ENCODE measurements around the gene NHEJ1.

The NHEJ1 gene

DNA sequence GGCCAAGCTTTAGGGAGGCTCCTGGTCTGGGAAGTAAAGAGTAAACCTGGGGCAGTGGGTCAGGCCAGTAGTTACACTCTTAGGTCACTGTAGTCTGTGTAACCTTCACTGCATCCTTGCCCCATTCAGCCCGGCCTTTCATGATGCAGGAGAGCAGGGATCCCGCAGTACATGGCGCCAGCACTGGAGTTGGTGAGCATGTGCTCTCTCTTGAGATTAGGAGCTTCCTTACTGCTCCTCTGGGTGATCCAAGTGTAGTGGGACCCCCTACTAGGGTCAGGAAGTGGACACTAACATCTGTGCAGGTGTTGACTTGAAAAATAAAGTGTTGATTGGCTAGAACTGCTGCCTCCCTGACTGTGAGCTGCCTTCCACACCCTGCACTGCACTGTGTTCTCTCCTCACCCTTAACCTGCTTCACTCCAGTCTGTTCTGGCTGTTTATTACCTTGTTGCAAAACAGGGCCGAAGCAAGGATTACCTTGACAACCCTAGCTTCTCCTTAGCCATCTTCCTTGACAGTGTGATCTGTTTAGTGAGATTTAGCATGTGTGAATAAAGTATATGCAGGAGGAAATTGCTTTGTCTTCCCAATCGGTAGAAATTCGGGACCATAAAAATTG lies 22.6 kb upstream of the NHEJ1 start:
- Mint-ChIP-seq H3K4me1 (peaks cover 14% of the 10 kb centered on the region), H3K9me3 (no peaks in the 10 kb centered on the region), H3K27me3 (ENCODE audit: low read depth) (peaks cover 3% of the 10 kb centered on the region), H3K36me3 (ENCODE audit: low read depth) (peaks cover 45% of the 10 kb centered on the region), H3K27ac (peak overlapping the region in 1 of 3 experiments; percentile 56), H3K4me3 (peak overlapping the region in 2 of 3 experiments; percentile 45 to 66)
- TF ChIP-seq, protein P1, sequence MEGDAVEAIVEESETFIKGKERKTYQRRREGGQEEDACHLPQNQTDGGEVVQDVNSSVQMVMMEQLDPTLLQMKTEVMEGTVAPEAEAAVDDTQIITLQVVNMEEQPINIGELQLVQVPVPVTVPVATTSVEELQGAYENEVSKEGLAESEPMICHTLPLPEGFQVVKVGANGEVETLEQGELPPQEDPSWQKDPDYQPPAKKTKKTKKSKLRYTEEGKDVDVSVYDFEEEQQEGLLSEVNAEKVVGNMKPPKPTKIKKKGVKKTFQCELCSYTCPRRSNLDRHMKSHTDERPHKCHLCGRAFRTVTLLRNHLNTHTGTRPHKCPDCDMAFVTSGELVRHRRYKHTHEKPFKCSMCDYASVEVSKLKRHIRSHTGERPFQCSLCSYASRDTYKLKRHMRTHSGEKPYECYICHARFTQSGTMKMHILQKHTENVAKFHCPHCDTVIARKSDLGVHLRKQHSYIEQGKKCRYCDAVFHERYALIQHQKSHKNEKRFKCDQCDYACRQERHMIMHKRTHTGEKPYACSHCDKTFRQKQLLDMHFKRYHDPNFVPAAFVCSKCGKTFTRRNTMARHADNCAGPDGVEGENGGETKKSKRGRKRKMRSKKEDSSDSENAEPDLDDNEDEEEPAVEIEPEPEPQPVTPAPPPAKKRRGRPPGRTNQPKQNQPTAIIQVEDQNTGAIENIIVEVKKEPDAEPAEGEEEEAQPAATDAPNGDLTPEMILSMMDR (IDR thresholded peaks at IDR 0.05; ENCODE audit: unreplicated experiment in 3 of 3): no peak

DNA sequence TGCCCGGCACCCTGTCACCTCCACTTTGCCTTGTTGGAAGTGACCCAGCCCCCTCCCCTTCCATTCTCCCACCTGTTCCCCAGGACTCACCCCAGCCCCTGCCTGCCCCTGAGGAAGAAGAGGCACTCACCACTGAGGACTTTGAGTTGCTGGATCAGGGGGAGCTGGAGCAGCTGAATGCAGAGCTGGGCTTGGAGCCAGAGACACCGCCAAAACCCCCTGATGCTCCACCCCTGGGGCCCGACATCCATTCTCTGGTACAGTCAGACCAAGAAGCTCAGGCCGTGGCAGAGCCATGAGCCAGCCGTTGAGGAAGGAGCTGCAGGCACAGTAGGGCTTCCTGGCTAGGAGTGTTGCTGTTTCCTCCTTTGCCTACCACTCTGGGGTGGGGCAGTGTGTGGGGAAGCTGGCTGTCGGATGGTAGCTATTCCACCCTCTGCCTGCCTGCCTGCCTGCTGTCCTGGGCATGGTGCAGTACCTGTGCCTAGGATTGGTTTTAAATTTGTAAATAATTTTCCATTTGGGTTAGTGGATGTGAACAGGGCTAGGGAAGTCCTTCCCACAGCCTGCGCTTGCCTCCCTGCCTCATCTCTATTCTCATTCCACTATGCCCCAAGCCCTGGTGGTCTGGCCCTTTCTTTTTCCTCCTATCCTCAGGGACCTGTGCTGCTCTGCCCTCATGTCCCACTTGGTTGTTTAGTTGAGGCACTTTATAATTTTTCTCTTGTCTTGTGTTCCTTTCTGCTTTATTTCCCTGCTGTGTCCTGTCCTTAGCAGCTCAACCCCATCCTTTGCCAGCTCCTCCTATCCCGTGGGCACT lies 21.9 kb upstream of the NHEJ1 start:
- Mint-ChIP-seq H3K4me1 (peaks cover 17% of the 10 kb centered on the region), H3K4me3 (peak overlapping the region in 2 of 3 experiments; percentile 45 to 46), H3K27me3 (ENCODE audit: low read depth) (peaks cover 3% of the 10 kb centered on the region), H3K9me3 (no peaks in the 10 kb centered on the region), H3K27ac (peak overlapping the region in 1 of 3 experiments; percentile 56), H3K36me3 (ENCODE audit: low read depth) (peaks cover 45% of the 10 kb centered on the region)
- TF ChIP-seq, protein P1 (IDR thresholded peaks at IDR 0.05; ENCODE audit: unreplicated experiment in 3 of 3): no peak

DNA sequence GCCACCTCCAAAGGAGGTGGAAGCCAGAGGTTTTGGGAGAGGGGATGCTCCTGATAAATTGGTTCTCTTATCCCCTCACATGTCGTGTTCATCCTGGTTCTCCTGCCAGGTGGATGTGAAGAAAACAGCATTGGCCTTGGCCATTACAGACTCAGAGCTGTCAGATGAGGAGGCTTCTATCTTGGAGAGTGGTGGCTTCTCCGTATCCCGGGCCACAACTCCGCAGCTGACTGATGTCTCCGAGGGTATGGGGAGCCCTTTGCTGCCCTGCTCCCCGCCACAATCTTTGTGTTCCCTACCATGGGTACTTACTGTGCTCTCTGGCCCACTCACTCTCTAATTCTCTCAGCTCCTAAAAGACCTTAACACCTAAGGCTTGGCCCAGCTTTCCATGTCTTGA lies 20.9 kb upstream of the NHEJ1 start:
- TF ChIP-seq, protein P1 (IDR thresholded peaks at IDR 0.05; ENCODE audit: unreplicated experiment in 3 of 3): no peak
- peaks cover 3% of the 10 kb centered on the region for H3K27me3 Mint-ChIP-seq (ENCODE audit: low read depth)
- H3K36me3 Mint-ChIP-seq (ENCODE audit: low read depth): peaks cover 45% of the 10 kb centered on the region
- H3K4me3 Mint-ChIP-seq: peak overlapping the region; percentile 55 to 74 (median 61)
- peaks cover 21% of the 10 kb centered on the region for H3K4me1 Mint-ChIP-seq
- H3K9me3 Mint-ChIP-seq: no peaks in the 10 kb centered on the region
- H3K27ac Mint-ChIP-seq: no peak overlapping the region

DNA sequence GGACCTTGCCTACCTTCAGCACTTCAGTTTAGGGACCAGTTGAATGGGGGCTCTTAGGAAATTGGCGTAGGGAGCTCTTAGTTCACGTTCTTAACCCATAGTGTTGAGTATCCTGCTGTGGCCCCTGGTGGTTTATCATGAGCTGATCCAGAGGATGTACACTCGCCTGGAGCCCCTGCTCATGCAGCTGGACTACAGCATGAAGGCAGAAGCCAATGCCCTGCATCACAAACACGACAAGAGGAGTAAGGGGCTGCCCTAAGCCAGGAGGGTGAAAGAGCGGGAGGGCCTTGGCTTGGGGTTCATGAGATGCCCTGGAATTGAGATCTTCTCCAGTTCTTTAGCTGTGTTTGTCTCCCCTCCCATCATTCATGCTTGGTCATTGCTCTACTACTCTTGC lies 20.3 kb upstream of the NHEJ1 start:
- TF ChIP-seq, protein P1 (IDR thresholded peaks at IDR 0.05; ENCODE audit: unreplicated experiment in 3 of 3): no peak
- H3K27me3 Mint-ChIP-seq (ENCODE audit: low read depth): peaks cover 3% of the 10 kb centered on the region
- H3K36me3 Mint-ChIP-seq (ENCODE audit: low read depth): peaks cover 45% of the 10 kb centered on the region
- peaks cover 23% of the 10 kb centered on the region for H3K4me1 Mint-ChIP-seq
- H3K4me3 Mint-ChIP-seq: peak overlapping the region; percentile 70 to 96 (median 87)
- no peak overlapping the region for H3K27ac Mint-ChIP-seq
- no peaks in the 10 kb centered on the region for H3K9me3 Mint-ChIP-seq

DNA sequence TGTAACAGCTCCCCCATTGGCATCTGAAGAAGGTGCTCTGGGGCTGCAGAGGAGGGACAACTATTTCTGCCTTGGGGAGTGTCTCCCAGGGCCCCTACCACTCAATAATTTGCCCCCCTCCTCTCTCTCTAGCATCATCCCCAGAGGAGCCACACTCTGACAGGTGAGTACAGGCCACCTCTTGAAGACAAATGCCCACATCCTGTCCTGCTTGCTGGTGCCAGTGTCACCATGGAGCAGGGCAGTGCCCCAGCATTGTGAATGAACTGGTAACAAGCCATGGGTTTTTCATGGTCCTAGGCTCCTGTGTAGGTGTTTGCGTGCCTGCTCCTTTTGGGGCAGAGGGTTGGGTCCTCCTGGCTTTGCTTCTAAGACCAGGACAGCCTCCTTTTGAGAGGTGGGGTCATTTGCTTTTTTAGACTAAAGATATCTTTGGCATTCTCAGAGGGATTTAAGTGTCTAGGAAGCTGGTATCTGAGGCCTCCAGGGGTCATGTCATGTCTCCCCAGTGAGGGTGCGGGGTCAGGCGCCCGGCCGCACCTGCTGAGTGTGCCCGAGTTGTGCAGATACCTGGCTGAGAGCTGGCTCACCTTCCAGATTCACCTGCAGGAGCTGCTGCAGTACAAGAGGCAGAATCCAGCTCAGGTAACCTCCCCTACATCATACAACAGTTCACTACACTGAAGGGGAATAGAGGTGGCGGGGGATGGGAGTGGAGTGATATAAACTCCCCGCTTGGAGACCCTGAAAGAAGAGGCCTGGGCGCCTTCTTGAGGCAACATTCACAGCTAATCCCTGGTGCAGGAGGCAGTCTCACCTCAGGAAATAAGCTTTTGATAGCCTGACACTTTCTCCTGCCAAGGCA lies 19.2 kb upstream of the NHEJ1 start:
- Mint-ChIP-seq H3K9me3 (no peaks in the 10 kb centered on the region), H3K4me1 (peaks cover 28% of the 10 kb centered on the region), H3K4me3 (peak overlapping the region; percentile 87 to 99 (median 96)), H3K27ac (no peak overlapping the region), H3K36me3 (ENCODE audit: low read depth) (peaks cover 36% of the 10 kb centered on the region), H3K27me3 (ENCODE audit: low read depth) (peaks cover 3% of the 10 kb centered on the region)
- TF ChIP-seq, protein P1 (IDR thresholded peaks at IDR 0.05; ENCODE audit: unreplicated experiment in 3 of 3): no peak
